Gastrocnemius medialis (tissue), 4 donors: ENCODE data around the gene LMF2. TPM values are rescaled to one million over a fixed set of nuclear protein-coding genes. Genes with fewer than 3 reads are reported as not detected.

Source experiments
- ATAC-seq, 2 donors: fragments of 150-250 bp; one replicate each; pipeline ENCODE4 v1.9.1; 2016
- DNase-seq, 2 donors: peaks; one replicate each; pipeline ENCODE4 v3.0.0-alpha.2; 2019
- H3K27ac ChIP-seq, 4 donors: fragments of 200-600 bp; sonication (generic); 1 replicate in 1 of 4; 2 replicates in 3 of 4; pipeline ENCODE4 v1.5.1; 2016 to 2018; ENCODE audit warnings: mild to moderate bottlenecking in 2 of 4, moderate library complexity in 1 of 4
- H3K27me3 ChIP-seq, 3 donors: fragments of 200-600 bp; sonication (generic) in 2 of 3; 1 replicate in 1 of 3; 2 replicates in 2 of 3; pipeline versions ENCODE4 v1.5.1 to v1.6.0; 2016 to 2019; ENCODE audit warnings: mild to moderate bottlenecking in 1 of 3, moderate library complexity in 1 of 3
- H3K36me3 ChIP-seq, 2 donors: fragments of 200-600 bp; sonication (generic) in 1 of 2; one replicate each; pipeline ENCODE4 v1.5.1; 2017 to 2018
- H3K4me1 ChIP-seq, 2 donors: fragments of 200-600 bp; sonication (generic) in 1 of 2; one replicate each; pipeline ENCODE4 v1.5.1; 2016 to 2017; ENCODE audit warnings: mild to moderate bottlenecking in 2 of 2
- H3K4me3 ChIP-seq, 4 donors: fragments of 200-600 bp; sonication (generic) in 3 of 4; 1 replicate in 1 of 4; 2 replicates in 3 of 4; pipeline ENCODE4 v1.5.1; 2016 to 2019; ENCODE audit warnings: mild to moderate bottlenecking in 2 of 4
- H3K9me3 ChIP-seq, 3 donors: fragments of 200-600 bp; sonication (generic) in 2 of 3; 1 replicate in 1 of 3; 2 replicates in 2 of 3; pipeline ENCODE4 v1.5.1; 2016 to 2019
- POLR2A ChIP-seq, 2 donors: fragments of 450-650 bp; IDR thresholded peaks; one replicate each; pipeline ENCODE4 v1.6.1; 2017; ENCODE audit warnings: antibody characterized with exemption in 2 of 2, mild to moderate bottlenecking in 2 of 2, moderate library complexity in 2 of 2
- in situ Hi-C, 4 donors: fragments of 200-750 bp; cut with MboI; loops; one replicate each; pipeline versions ENCODE4 v1.15.0 to v1.8.0; 2017; ENCODE audit warnings: low sequenced_read_pairs in 4 of 4
- intact Hi-C: fragments of 100-400 bp; cut with DNase I; formaldehyde crosslinking; loops from one replicate; pipeline ENCODE4 v1.15.1; 2023; ENCODE audit warnings: low total_unique reads
- total RNA-seq, 4 donors: library from RNA; depleted of rRNA; stranded (reverse); fragments of >200 nt; gene quantifications; one replicate each; pipeline versions ENCODE4 v1.1.0 to v1.2.3, GENCODE V29; 2016
- TF ChIP-seq, protein P1 (sequence below), 5 experiments: fragments of 450-650 bp in 3 of 5; fragments of 200-600 bp in 2 of 5; sonication (generic) in 2 of 5; IDR thresholded peaks in 4 of 5; conservative IDR thresholded peaks in 1 of 5; 1 replicate in 4 of 5; 2 replicates in 1 of 5; pipeline ENCODE4 v1.5.1; 2016 to 2019; ENCODE audit warnings: antibody characterized with exemption in 5 of 5, mild to moderate bottlenecking in 3 of 5, moderate library complexity in 3 of 5

The LMF2 gene
- total RNA-seq, 4 donors from 2014 or later: 19.7 to 39.4 (median 26.9) TPM

DNA sequence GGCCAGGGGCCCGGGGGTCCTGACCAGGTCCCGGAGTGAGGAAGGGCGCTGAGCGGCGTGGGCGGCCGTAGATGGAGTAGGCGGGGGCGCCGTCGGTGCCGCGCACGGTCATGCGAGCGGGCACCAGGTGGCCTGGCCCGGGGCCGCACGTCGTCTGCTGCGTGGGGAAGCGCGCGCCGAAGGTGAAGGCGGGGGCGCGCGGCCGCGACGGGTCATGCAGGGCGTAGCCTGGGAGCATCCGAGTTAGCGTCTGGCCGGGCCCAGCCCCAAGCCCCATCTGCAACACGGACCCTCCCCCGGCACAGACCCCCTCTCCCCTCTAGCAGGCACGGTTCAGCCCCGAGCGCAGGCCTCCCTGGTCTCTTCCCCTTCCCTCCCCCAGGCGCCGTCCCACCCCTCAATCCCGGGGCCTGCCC is 24.1 kb upstream of the LMF2 start:
- H3K4me3 ChIP-seq: peak overlapping the region; percentile 52 to 70 (median 58)
- H3K27ac ChIP-seq: peak overlapping the region; percentile 79 to 86 (median 82)
- H3K27me3 ChIP-seq: peaks cover 47 to 57% (median 49%) of the 10 kb centered on the region in 3 donors
- no peaks in the 10 kb centered on the region for H3K36me3 ChIP-seq
- no peaks in the 10 kb centered on the region for H3K9me3 ChIP-seq
- DNase-seq: no peak
- H3K4me1 ChIP-seq: peaks cover 10 to 15% of the 10 kb centered on the region in 2 donors
- no peak for TF ChIP-seq POLR2A (IDR thresholded peaks at IDR 0.05)
- TF ChIP-seq, protein P1, sequence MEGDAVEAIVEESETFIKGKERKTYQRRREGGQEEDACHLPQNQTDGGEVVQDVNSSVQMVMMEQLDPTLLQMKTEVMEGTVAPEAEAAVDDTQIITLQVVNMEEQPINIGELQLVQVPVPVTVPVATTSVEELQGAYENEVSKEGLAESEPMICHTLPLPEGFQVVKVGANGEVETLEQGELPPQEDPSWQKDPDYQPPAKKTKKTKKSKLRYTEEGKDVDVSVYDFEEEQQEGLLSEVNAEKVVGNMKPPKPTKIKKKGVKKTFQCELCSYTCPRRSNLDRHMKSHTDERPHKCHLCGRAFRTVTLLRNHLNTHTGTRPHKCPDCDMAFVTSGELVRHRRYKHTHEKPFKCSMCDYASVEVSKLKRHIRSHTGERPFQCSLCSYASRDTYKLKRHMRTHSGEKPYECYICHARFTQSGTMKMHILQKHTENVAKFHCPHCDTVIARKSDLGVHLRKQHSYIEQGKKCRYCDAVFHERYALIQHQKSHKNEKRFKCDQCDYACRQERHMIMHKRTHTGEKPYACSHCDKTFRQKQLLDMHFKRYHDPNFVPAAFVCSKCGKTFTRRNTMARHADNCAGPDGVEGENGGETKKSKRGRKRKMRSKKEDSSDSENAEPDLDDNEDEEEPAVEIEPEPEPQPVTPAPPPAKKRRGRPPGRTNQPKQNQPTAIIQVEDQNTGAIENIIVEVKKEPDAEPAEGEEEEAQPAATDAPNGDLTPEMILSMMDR (IDR thresholded peaks at IDR 0.05 in 4 of 5, conservative IDR thresholded peaks at IDR 0.05 in 1 of 5): no peak
- intact Hi-C loops (no loop called here), in situ Hi-C loops (no loop called here)
- peak in 1 of 2 donors; percentile 10 for ATAC-seq

DNA sequence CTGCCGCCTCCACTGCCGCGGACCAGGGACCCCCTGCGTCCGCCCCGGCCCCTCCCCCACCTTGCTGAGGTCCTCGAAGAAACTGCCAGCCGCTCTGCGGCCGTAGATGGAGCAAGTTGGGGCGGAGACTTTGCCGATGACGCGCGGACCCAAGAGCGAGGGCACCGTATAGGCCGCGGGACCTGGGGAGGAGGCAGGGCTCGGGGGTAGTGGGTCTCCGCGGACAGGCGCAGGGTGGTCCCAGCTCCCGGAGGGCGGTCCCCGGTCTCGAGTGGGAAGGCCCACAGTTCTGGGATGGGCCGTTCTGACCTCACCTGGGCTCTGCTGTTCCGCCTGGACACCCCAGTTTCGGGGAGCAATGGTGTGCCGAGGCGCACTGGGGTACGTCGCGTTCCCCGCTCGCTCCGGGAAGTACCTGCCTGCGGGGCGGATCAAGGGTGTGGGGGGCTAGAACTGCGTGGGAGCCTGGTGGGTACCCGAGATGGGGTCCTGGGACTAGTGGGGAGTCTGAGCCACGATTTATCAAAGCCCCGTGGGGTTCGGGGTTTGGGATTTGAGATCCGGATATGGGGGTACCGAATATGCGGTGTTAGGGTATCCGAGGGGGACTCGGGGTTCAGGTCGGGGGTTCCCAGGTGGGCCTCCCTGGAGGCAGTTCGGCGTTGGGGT is 23.5 kb upstream of the LMF2 start:
- Histone ChIP-seq H3K36me3 (no peaks in the 10 kb centered on the region), H3K9me3 (no peaks in the 10 kb centered on the region), H3K27me3 (peaks cover 47 to 57% (median 49%) of the 10 kb centered on the region in 3 donors), H3K27ac (peak overlapping the region; percentile 79 to 86 (median 82)), H3K4me3 (peak overlapping the region; percentile 52 to 70 (median 58)), H3K4me1 (peaks cover 13 to 18% of the 10 kb centered on the region in 2 donors)
- intact Hi-C loops: no loop called here
- TF ChIP-seq, protein P1 (IDR thresholded peaks at IDR 0.05 in 4 of 5, conservative IDR thresholded peaks at IDR 0.05 in 1 of 5): no peak
- TF ChIP-seq POLR2A (IDR thresholded peaks at IDR 0.05): peak; percentile 57 to 58
- ATAC-seq: peak; percentile 39 to 64
- DNase-seq: peak; percentile 64 to 71
- in situ Hi-C loops: no loop called here

DNA sequence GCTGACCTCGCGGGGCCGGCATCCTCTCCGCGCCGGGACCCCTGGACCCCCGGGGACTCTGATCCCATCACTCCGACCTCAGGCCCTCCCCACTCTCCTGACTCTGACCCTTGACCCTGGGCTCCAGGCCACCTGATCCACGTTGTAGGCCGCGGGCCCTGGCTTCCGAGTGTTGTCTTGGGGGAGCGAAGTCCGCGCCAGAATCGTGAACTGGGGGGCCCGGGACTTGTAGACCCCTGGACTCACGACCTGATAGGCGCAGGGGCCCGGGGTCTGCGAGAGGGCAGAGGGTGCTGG is 23.0 kb upstream of the LMF2 start:
- Histone ChIP-seq H3K27ac (peak overlapping the region; percentile 79 to 86 (median 82)), H3K9me3 (no peaks in the 10 kb centered on the region), H3K4me1 (peaks cover 13 to 18% of the 10 kb centered on the region in 2 donors), H3K36me3 (no peaks in the 10 kb centered on the region), H3K4me3 (peak overlapping the region; percentile 52 to 70 (median 58)), H3K27me3 (peaks cover 43 to 57% (median 49%) of the 10 kb centered on the region in 3 donors)
- in situ Hi-C loops: no loop called here
- intact Hi-C loops: no loop called here
- no peak for DNase-seq
- no peak for TF ChIP-seq POLR2A (IDR thresholded peaks at IDR 0.05)
- TF ChIP-seq, protein P1 (IDR thresholded peaks at IDR 0.05 in 4 of 5, conservative IDR thresholded peaks at IDR 0.05 in 1 of 5): no peak
- no peak for ATAC-seq

DNA sequence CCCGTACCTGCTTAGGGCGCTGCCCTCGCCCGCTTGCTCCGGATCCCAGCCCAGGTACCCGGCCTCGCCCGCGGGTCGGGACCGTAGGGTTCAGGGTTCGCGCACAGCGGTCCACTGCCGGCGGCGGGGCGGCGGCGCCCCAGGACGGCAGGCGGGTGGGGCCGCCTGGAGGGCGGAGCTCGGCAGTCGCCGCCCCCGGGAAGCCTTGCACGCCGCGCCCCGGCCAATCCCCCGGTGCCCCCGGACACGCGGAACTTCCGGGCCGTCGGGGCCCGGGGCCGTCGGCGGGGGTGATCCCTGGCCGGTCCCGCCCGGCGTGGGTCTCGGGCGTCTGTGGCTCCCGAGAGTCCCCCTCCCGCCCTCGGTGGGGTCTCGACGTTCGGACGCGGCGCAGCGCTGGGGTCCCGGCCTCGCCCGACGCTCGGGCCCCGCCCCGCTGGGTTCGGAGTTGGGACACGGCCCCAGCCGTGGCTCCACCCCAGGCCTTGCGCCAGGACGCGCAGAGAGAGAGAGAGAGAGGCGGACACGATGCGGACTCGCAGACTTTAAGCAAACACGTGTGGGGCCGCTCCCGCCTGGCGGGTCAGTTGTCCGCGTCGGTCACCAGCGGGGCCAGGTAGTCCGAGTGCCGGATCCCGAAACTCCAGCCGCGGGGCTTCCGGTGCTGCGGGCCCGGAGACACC is 22.5 kb upstream of the LMF2 start, which contains the start of gene TYMP:
Gene TYMP (minus strand): TSS at position 116 of the 683 bp plus-strand sequence. CDS start 303 bp downstream, outside the sequence.
- intact Hi-C loops: loop anchor here (5.0 kb wide), 1 partner anchor 97 kb away; the partner anchor contains the start of gene ARSA
- DNase-seq (peak in 1 of 2 donors; percentile 64), ATAC-seq (peak in 1 of 2 donors; percentile 9)
- in situ Hi-C loops: no loop called here
- Histone ChIP-seq H3K27me3 (peaks cover 43 to 55% (median 49%) of the 10 kb centered on the region in 3 donors), H3K9me3 (no peaks in the 10 kb centered on the region), H3K27ac (peak within 1 kb of the TSS; percentile 79 to 86 (median 82)), H3K4me3 (peak within 1 kb of the TSS; percentile 54 to 70 (median 58)), H3K36me3 (no peaks in the 10 kb centered on the region), H3K4me1 (peaks cover 13 to 19% of the 10 kb centered on the region in 2 donors)
- TF ChIP-seq POLR2A (IDR thresholded peaks at IDR 0.05): peak; percentile 72 to 82
- TF ChIP-seq, protein P1 (IDR thresholded peaks at IDR 0.05 in 4 of 5, conservative IDR thresholded peaks at IDR 0.05 in 1 of 5): no peak
